Measurements from ENCODE around the gene SCO1.

DNA sequence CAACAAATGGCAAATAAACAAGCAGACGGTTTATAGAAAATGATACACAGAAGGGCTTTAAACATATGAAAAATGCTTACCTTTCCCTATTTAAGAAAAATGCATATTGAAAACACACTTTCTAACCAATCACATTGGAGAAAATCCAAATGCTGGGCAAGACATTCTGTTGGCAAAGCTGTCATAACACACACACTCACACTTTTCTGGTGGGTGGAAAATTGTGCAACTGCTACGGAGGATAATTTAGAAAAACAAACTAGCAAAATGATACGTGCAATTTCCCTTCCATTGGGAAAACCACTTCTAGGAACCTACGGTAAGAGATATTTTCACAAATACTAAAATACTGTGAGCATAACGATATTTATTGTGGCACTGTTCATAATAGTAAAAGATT lies 30.4 kb downstream of the SCO1 start:
- TF ChIP-seq GATA2 (IDR thresholded peaks at IDR 0.05; ENCODE audit: low read depth, low read length) = no peak
- no peak for TF ChIP-seq GATA3 (IDR thresholded peaks at IDR 0.05; ENCODE audit: low read depth, low read length)
